Aorta (tissue), 5 donors: ENCODE data around the gene PEAK1. TPM values are rescaled to one million over a fixed set of nuclear protein-coding genes. Genes with fewer than 3 reads are reported as not detected.

ENCODE experiments used
- ATAC-seq: fragments of 200-7000 bp; cut with Tn5 transposase; one replicate; pipeline ENCODE4 v1.9.1; 2022; ENCODE audit warnings: moderate library complexity; ENCODE audit not compliant: low FRiP score
- DNase-seq, 2 donors: peaks; one replicate each; pipeline ENCODE4 v3.0.0-alpha.2; 2020
- H3K27ac ChIP-seq, 2 donors: one replicate each; pipeline ENCODE4 v1.5.1; 2013; ENCODE audit warnings: low read length in 2 of 2, mild to moderate bottlenecking in 2 of 2, moderate library complexity in 2 of 2, control low read depth in 1 of 2, inconsistent platforms in 1 of 2, low read depth in 1 of 2
- H3K27me3 ChIP-seq, 2 donors: one replicate each; pipeline ENCODE4 v1.6.1; 2013; ENCODE audit warnings: control low read depth in 1 of 2, low read length in 1 of 2, mild to moderate bottlenecking in 1 of 2, moderate library complexity in 1 of 2; ENCODE audit not compliant: insufficient read depth in 2 of 2, control insufficient read depth in 1 of 2
- H3K36me3 ChIP-seq, 2 donors: one replicate each; pipeline ENCODE4 v1.6.1; 2013; ENCODE audit warnings: control low read depth in 1 of 2, low read length in 1 of 2, mild to moderate bottlenecking in 1 of 2; ENCODE audit not compliant: insufficient read depth in 2 of 2, control insufficient read depth in 1 of 2
- H3K4me1 ChIP-seq, 2 donors: one replicate each; pipeline ENCODE4 v1.6.1; 2013; ENCODE audit warnings: low read length in 2 of 2, control low read depth in 1 of 2, mild to moderate bottlenecking in 1 of 2, moderate library complexity in 1 of 2; ENCODE audit not compliant: insufficient read depth in 2 of 2, control insufficient read depth in 1 of 2
- H3K4me3 ChIP-seq, 2 donors: one replicate each; pipeline ENCODE4 v1.5.1; 2013; ENCODE audit warnings: low read length in 2 of 2, control low read depth in 1 of 2, mild to moderate bottlenecking in 1 of 2
- H3K9me3 ChIP-seq: one replicate; pipeline ENCODE4 v1.6.1; 2013; ENCODE audit warnings: mild to moderate bottlenecking, low read length; ENCODE audit not compliant: control insufficient read depth
- WGBS, 2 donors: extraction: QIAGEN DNeasy Blood & Tissue Kit; methylation state at CpG; one replicate each; pipeline ENCODE4 v1.1.7; 2013; 5-methylcytosine and 5-hydroxymethylcytosine counted together
- intact Hi-C, 2 donors: fragments of 100-400 bp; cut with DNase I; formaldehyde crosslinking; loops; one replicate each; pipeline versions ENCODE4 v1.14.2 to v1.15.0; 2022
- polyA plus RNA-seq, 2 donors: library from polyadenylated mRNA; stranded (reverse); fragments of 200-250 nt; gene quantifications; one replicate each; pipeline ENCODE4 v1.2.3, GENCODE V29; 2013
- total RNA-seq, 2 donors: library from RNA; stranded (reverse); fragmentation: NEBNext Ultra II Directional; extraction: Animal tissue kit (Norgen Biotek cat#: 25700); gene quantifications; one replicate each; pipeline ENCODE4 v1.2.1, GENCODE V29; 2021
- donor health status: healthy with polysubstance abuse.
- donor health status: Bipolar disorder and iron deficiency.
- donor health status: DM: no; HTN: no; CAD: no.
- donor health status: DM: no; HTN: no; CAD: no.
- donor health status: DM: yes; HTN: yes; CAD: no.

The PEAK1 gene
- total and polyA plus RNA-seq, 4 donors: 8.0 to 105 (median 53.4) TPM

DNA sequence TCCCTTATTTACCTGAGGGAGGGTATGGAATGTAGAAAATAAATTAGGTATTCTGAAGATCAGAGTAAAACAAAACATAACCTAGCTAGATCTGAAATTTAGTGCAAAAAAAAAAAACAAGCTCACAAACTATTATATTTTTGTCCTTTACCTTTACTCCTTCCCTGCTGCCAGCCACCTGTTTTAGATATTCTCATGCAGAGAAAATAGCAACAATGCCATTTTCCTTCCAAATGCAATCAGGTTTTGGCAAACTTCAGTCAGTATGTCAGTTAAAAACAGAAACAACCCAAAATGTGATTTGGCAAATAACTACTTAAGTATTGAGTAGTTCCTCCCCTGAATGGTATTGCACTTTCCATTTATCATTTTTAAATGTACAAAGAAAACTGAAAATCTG, 35.8 kb downstream of the PEAK1 start:
- intact Hi-C loops: no loop called here
- no peak for ATAC-seq

GRCh38 chr15:77380033-77380432, 39.9 kb downstream of the PEAK1 start:
- no peaks in the 10 kb centered on the region for H3K36me3 ChIP-seq
- intact Hi-C loops: no loop called here
- H3K27ac ChIP-seq: no peak overlapping the region
- H3K9me3 ChIP-seq: no peaks in the 10 kb centered on the region
- no peak for DNase-seq
- ATAC-seq: no peak
- 98 to 99% methylated on average over 4 of the region's 4 CpGs for WGBS, 2 donors
- H3K27me3 ChIP-seq: no peaks in the 10 kb centered on the region
- H3K4me3 ChIP-seq: no peak overlapping the region
- H3K4me1 ChIP-seq: peaks cover 0 to 2% of the 10 kb centered on the region in 2 donors

More for the DNA sequence above, 35.8 kb downstream of the PEAK1 start:
- H3K27ac ChIP-seq: no peak overlapping the region
- no peak overlapping the region for H3K4me3 ChIP-seq
- no peaks in the 10 kb centered on the region for H3K9me3 ChIP-seq
- DNase-seq: no peak
- peaks cover 0 to 2% of the 10 kb centered on the region in 2 donors for H3K4me1 ChIP-seq
- no peaks in the 10 kb centered on the region for H3K36me3 ChIP-seq
- H3K27me3 ChIP-seq: no peaks in the 10 kb centered on the region

GRCh38 chr15:77376770-77377169, 43.1 kb downstream of the PEAK1 start:
- intact Hi-C loops: no loop called here
- Histone ChIP-seq H3K4me1 (peaks cover 0 to 2% of the 10 kb centered on the region in 2 donors), H3K36me3 (no peaks in the 10 kb centered on the region), H3K9me3 (no peaks in the 10 kb centered on the region), H3K4me3 (no peak overlapping the region), H3K27ac (no peak overlapping the region), H3K27me3 (no peaks in the 10 kb centered on the region)
- DNase-seq (no peak), ATAC-seq (no peak)
- WGBS, 2 donors: 98 to 100% methylated on average over 1 of the region's 1 CpG

GRCh38 chr15:77375133-77375532, 44.8 kb downstream of the PEAK1 start:
- Histone ChIP-seq H3K4me1 (no peaks in the 10 kb centered on the region), H3K4me3 (no peak overlapping the region), H3K9me3 (no peaks in the 10 kb centered on the region), H3K27ac (no peak overlapping the region), H3K27me3 (no peaks in the 10 kb centered on the region), H3K36me3 (no peaks in the 10 kb centered on the region)
- 100% methylated on average over 1 of the region's 1 CpG for WGBS, 2 donors
- ATAC-seq (no peak), DNase-seq (no peak)
- intact Hi-C loops: no loop called here

- H3K36me3 ChIP-seq: no peaks in the 10 kb centered on the region
- no peak for ATAC-seq
- no peaks in the 10 kb centered on the region for H3K9me3 ChIP-seq
- intact Hi-C loops: no loop called here
- H3K4me3 ChIP-seq: no peak overlapping the region
- no peak overlapping the region for H3K27ac ChIP-seq
- no peaks in the 10 kb centered on the region for H3K27me3 ChIP-seq
- no peaks in the 10 kb centered on the region for H3K4me1 ChIP-seq
- 72 to 81% methylated on average over 4 of the region's 4 CpGs for WGBS, 2 donors
- no peak for DNase-seq
Observed at GRCh38 chr15:77373441-77373840, 46.5 kb downstream of the PEAK1 start.

- no peak overlapping the region for H3K4me3 ChIP-seq
- no peaks in the 10 kb centered on the region for H3K27me3 ChIP-seq
- H3K4me1 ChIP-seq: no peaks in the 10 kb centered on the region
- 91 to 92% methylated on average over 5 of the region's 5 CpGs for WGBS, 2 donors
- intact Hi-C loops: no loop called here
- H3K36me3 ChIP-seq: no peaks in the 10 kb centered on the region
- H3K9me3 ChIP-seq: no peaks in the 10 kb centered on the region
- no peak overlapping the region for H3K27ac ChIP-seq
- DNase-seq (no peak), ATAC-seq (no peak)
Observed at GRCh38 chr15:77371850-77372563, 47.9 kb downstream of the PEAK1 start.

DNA sequence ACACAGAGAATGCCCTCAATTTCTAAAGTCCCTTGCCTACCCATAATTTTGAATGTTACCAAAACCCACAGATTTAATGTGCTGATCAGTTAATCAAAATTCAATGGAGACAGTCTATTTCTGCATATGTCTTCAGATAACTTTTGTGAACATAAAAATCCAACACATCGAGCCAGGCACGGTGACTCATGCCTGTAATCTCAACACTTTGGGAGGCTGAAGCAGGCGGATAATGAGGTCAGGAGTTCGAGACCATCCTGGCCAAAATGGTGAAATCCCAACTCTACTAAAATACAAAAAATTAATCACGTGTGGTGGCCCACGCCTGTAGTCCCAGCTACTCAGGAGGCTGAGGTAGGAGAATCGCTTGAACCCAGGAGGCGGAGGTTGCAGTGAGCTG, 49.3 kb downstream of the PEAK1 start:
- WGBS, 2 donors: 86 to 88% methylated on average over 8 of the region's 8 CpGs
- intact Hi-C loops: no loop called here
- no peaks in the 10 kb centered on the region for H3K36me3 ChIP-seq

GRCh38 chr15:77369168-77369567, 50.7 kb downstream of the PEAK1 start:
- ATAC-seq (no peak), DNase-seq (no peak)
- no peaks in the 10 kb centered on the region for H3K4me1 ChIP-seq
- H3K27ac ChIP-seq: no peak overlapping the region
- no peaks in the 10 kb centered on the region for H3K27me3 ChIP-seq
- 81% methylated on average over 4 of the region's 4 CpGs for WGBS, 2 donors
- no peaks in the 10 kb centered on the region for H3K9me3 ChIP-seq
- intact Hi-C loops: no loop called here
- H3K36me3 ChIP-seq: no peaks in the 10 kb centered on the region
- H3K4me3 ChIP-seq: no peak overlapping the region

More for the DNA sequence above, 49.3 kb downstream of the PEAK1 start:
- H3K4me3 ChIP-seq: no peak overlapping the region
- no peak overlapping the region for H3K27ac ChIP-seq
- no peaks in the 10 kb centered on the region for H3K9me3 ChIP-seq
- DNase-seq (no peak), ATAC-seq (no peak)
- H3K4me1 ChIP-seq: no peaks in the 10 kb centered on the region
- H3K27me3 ChIP-seq: no peaks in the 10 kb centered on the region

DNA sequence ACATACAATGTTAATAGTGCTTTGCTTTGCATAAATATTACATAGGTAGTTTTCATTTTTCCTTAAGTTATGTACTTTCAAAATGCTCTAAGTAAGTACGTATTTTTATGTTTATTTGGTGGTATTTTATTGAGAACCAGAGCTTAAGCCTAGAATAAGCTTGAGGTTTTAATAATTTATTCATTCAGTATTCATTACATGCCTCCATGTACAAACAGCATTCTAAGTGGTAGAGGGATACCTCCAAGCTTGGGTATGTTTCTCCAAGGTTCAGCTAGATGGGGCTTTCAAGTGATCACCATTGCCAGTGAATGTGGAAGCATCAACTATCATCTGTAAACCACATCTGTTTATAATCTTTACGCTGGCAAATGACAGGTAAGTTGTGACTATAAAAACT, 52.3 kb downstream of the PEAK1 start:
- H3K4me3 ChIP-seq: no peak overlapping the region
- ATAC-seq (no peak), DNase-seq (no peak)
- H3K27me3 ChIP-seq: no peaks in the 10 kb centered on the region
- no peaks in the 10 kb centered on the region for H3K36me3 ChIP-seq
- H3K4me1 ChIP-seq: no peaks in the 10 kb centered on the region
- 91 to 94% methylated on average over 2 of the region's 2 CpGs for WGBS, 2 donors
- H3K27ac ChIP-seq: no peak overlapping the region
- intact Hi-C loops: no loop called here
- H3K9me3 ChIP-seq: no peaks in the 10 kb centered on the region
